22Rv1 (cell line): Measurements from ENCODE around the gene RPTOR.

ENCODE experiments used
- CTCF ChIP-seq: fragments of 450-650 bp; IDR thresholded peaks from 2 replicates; pipeline ENCODE4 v1.5.1; 2017; ENCODE audit warnings: mild to moderate bottlenecking
- ZFX ChIP-seq: fragments of 450-650 bp; IDR thresholded peaks from 2 replicates; pipeline ENCODE4 v1.6.1; 2017; ENCODE audit warnings: antibody characterized with exemption, borderline replicate concordance

DNA sequence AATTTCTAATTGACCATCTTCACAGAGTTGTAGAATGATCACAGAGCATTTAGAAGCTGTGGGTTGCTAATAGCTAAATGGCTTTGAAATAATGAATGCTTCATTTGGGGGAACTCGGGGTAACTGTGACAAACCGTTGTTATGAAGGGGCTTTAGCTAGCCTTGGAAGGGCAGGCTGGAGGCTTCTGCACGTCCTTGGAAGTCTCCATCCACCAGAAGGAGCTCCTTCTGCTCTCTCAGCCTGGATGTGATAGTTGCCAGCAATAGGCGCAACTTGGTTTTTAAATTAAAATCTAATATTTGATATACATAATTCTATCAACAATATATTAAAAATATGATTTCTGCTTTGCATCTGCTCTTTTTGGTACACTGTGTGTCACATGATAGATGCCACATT lies 200.5 kb downstream of the RPTOR start:
- TF ChIP-seq CTCF (no peak), ZFX (no peak)
